G401.6 (cell line): ENCODE data around the gene FHIT.
"Not testable (repeated sequence)": the region's sequence is repeated elsewhere in the genome, so short reads cannot be mapped to it uniquely, and the experiment has no call there.

ENCODE experiments used
- FAIRE-seq: peaks from 2 replicates; lab custom pipeline; 2012; peaks lifted over from hg19 to GRCh38; lab: Jason Lieb, UNC

The FHIT gene

GRCh38 chr3:61057464-61057863 is 193.8 kb downstream of the FHIT start:
- FAIRE-seq = no peak

GRCh38 chr3:61055447-61055846 is 195.8 kb downstream of the FHIT start:
- FAIRE-seq = no peak

GRCh38 chr3:61053781-61054496 is 197.3 kb downstream of the FHIT start:
- FAIRE-seq = no peak

- no peak for FAIRE-seq
Observed at GRCh38 chr3:61052851-61053250, 198.4 kb downstream of the FHIT start.

- no peak for FAIRE-seq
Observed at GRCh38 chr3:61051666-61052065, 199.6 kb downstream of the FHIT start.

- FAIRE-seq = not testable (repeated sequence)
Observed at GRCh38 chr3:61045169-61045568, 206.1 kb downstream of the FHIT start.

- no peak for FAIRE-seq
Observed at GRCh38 chr3:61043156-61043555, 208.1 kb downstream of the FHIT start.

- FAIRE-seq = no peak
Observed at GRCh38 chr3:61040618-61041017, 210.6 kb downstream of the FHIT start.

- FAIRE-seq = no peak
Observed at GRCh38 chr3:61035573-61035972, 215.7 kb downstream of the FHIT start.

- FAIRE-seq = no peak
Observed at GRCh38 chr3:61032991-61033390, 218.3 kb downstream of the FHIT start.

GRCh38 chr3:61031503-61031902 is 219.7 kb downstream of the FHIT start:
- no peak for FAIRE-seq

GRCh38 chr3:61030469-61031035 is 220.7 kb downstream of the FHIT start:
- no peak for FAIRE-seq

GRCh38 chr3:61029194-61029593 is 222.1 kb downstream of the FHIT start:
- FAIRE-seq = no peak

- no peak for FAIRE-seq
Observed at GRCh38 chr3:61018807-61019206, 232.4 kb downstream of the FHIT start.

- FAIRE-seq = not testable (repeated sequence)
Observed at GRCh38 chr3:61017028-61017427, 234.2 kb downstream of the FHIT start.

- FAIRE-seq = no peak
Observed at GRCh38 chr3:61015859-61016258, 235.4 kb downstream of the FHIT start.

- FAIRE-seq = no peak
Observed at GRCh38 chr3:61015408-61015807, 235.8 kb downstream of the FHIT start.

- FAIRE-seq = no peak
Observed at GRCh38 chr3:61008998-61009380, 242.3 kb downstream of the FHIT start.

GRCh38 chr3:61008153-61008997 is 242.9 kb downstream of the FHIT start:
- FAIRE-seq = no peak

GRCh38 chr3:61005591-61005990 is 245.7 kb downstream of the FHIT start:
- FAIRE-seq = no peak

- FAIRE-seq = no peak
Observed at GRCh38 chr3:60998858-60999257, 252.4 kb downstream of the FHIT start.

- FAIRE-seq = no peak
Observed at GRCh38 chr3:60992395-60992794, 258.9 kb downstream of the FHIT start.

- no peak for FAIRE-seq
Observed at GRCh38 chr3:60990442-60990730, 260.9 kb downstream of the FHIT start.
